BE2C (cell line): ENCODE measurements around the gene SERAC1.
A peak's percentile ranks its signal among the peaks of the same experiment; 100 is the strongest.
"Not testable (repeated sequence)": the region's sequence is repeated elsewhere in the genome, so short reads cannot be mapped to it uniquely, and the experiment has no call there.

Source experiments
- DNase-seq: peaks from one replicate; pipeline ENCODE4 v3.0.0-alpha.2; 2020
- H3K27me3 ChIP-seq: fragments of 250-450 bp; sonication (Bioruptor Pico); 2 replicates; pipeline ENCODE4 v1.5.1; 2020; ENCODE audit warnings: mild to moderate bottlenecking
- H3K36me3 ChIP-seq: fragments of 250-450 bp; sonication (Bioruptor Pico); 2 replicates; pipeline ENCODE4 v1.5.1; 2020; ENCODE audit warnings: mild to moderate bottlenecking
- H3K4me1 ChIP-seq: fragments of 250-450 bp; sonication (Bioruptor Pico); 2 replicates; pipeline ENCODE4 v1.5.1; 2020
- H3K4me3 ChIP-seq: 2 replicates; pipeline ENCODE4 v1.5.1; 2011; ENCODE audit warnings: low read depth, low read length
- H3K9me3 ChIP-seq: fragments of 250-450 bp; sonication (Bioruptor Pico); 2 replicates; pipeline ENCODE4 v1.5.1; 2020
- TF ChIP-seq, protein P1 (sequence below): IDR thresholded peaks from 2 replicates; pipeline ENCODE4 v1.5.1; 2012; ENCODE audit warnings: mild to moderate bottlenecking, low read depth, low read length

Gene SERAC1

GRCh38 chr6:158153576-158153975 is 14.5 kb downstream of the SERAC1 start:
- DNase-seq = no peak

GRCh38 chr6:158152659-158153058 is 15.4 kb downstream of the SERAC1 start:
- no peaks in the 10 kb centered on the region for H3K27me3 ChIP-seq
- no peaks in the 10 kb centered on the region; the same call in 1 of the 2 replicates for H3K4me1 ChIP-seq
- H3K36me3 ChIP-seq = no peaks in the 10 kb centered on the region
- DNase-seq = no peak
- H3K4me3 ChIP-seq = no peak overlapping the region
- TF ChIP-seq, protein P1, sequence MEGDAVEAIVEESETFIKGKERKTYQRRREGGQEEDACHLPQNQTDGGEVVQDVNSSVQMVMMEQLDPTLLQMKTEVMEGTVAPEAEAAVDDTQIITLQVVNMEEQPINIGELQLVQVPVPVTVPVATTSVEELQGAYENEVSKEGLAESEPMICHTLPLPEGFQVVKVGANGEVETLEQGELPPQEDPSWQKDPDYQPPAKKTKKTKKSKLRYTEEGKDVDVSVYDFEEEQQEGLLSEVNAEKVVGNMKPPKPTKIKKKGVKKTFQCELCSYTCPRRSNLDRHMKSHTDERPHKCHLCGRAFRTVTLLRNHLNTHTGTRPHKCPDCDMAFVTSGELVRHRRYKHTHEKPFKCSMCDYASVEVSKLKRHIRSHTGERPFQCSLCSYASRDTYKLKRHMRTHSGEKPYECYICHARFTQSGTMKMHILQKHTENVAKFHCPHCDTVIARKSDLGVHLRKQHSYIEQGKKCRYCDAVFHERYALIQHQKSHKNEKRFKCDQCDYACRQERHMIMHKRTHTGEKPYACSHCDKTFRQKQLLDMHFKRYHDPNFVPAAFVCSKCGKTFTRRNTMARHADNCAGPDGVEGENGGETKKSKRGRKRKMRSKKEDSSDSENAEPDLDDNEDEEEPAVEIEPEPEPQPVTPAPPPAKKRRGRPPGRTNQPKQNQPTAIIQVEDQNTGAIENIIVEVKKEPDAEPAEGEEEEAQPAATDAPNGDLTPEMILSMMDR = no peak
- H3K9me3 ChIP-seq = no peaks in the 10 kb centered on the region

More at GRCh38 chr6:158153576-158153975, 14.5 kb downstream of the SERAC1 start:
- Histone ChIP-seq H3K4me3 (no peak overlapping the region), H3K27me3 (no peaks in the 10 kb centered on the region), H3K9me3 (no peaks in the 10 kb centered on the region), H3K4me1 (no peaks in the 10 kb centered on the region; the same call in 1 of the 2 replicates), H3K36me3 (no peaks in the 10 kb centered on the region)
- TF ChIP-seq, protein P1 = no peak

GRCh38 chr6:158152025-158152424 is 16.0 kb downstream of the SERAC1 start:
- not testable (repeated sequence) for DNase-seq, H3K9me3 ChIP-seq, H3K36me3 ChIP-seq, H3K27me3 ChIP-seq, H3K4me1 ChIP-seq, H3K4me3 ChIP-seq

- DNase-seq = no peak
These were observed 17.4 kb downstream of the SERAC1 start for GRCh38 chr6:158150701-158151100.

GRCh38 chr6:158149641-158150040 is 18.4 kb downstream of the SERAC1 start:
- no peak overlapping the region for H3K4me3 ChIP-seq
- no peak for DNase-seq
- H3K9me3 ChIP-seq = no peaks in the 10 kb centered on the region
- H3K4me1 ChIP-seq = no peaks in the 10 kb centered on the region; the same call in 1 of the 2 replicates
- TF ChIP-seq, protein P1 = no peak
- H3K27me3 ChIP-seq = no peaks in the 10 kb centered on the region
- H3K36me3 ChIP-seq = no peaks in the 10 kb centered on the region; the same call in 1 of the 2 replicates

More at GRCh38 chr6:158150701-158151100, 17.4 kb downstream of the SERAC1 start:
- Histone ChIP-seq H3K36me3 (no peaks in the 10 kb centered on the region; the same call in 1 of the 2 replicates), H3K4me3 (no peak overlapping the region), H3K9me3 (no peaks in the 10 kb centered on the region), H3K4me1 (no peaks in the 10 kb centered on the region; the same call in 1 of the 2 replicates), H3K27me3 (no peaks in the 10 kb centered on the region)
- TF ChIP-seq, protein P1 = no peak

DNA sequence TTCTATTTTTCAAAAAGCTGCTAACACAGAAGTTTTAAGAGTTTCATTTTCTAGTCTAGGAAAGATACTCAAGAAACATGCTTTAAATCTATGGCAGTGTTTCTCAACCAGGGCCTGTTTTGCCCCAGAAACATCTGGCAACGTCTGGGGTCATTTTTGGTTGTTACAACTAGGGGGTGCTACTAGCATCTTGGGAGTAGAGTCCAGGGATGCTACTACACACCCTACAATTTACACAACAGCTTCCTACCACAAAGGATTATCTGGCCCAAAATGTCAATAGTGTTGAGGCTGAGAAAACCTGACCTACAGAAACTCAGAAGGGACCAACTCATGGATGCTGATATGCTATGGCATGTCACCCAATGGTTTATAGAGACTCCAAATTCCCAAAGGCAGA is 24.4 kb downstream of the SERAC1 start:
- Histone ChIP-seq H3K4me1 (no peaks in the 10 kb centered on the region), H3K36me3 (no peaks in the 10 kb centered on the region; the same call in 1 of the 2 replicates), H3K27me3 (no peaks in the 10 kb centered on the region), H3K9me3 (no peaks in the 10 kb centered on the region), H3K4me3 (no peak overlapping the region)
- TF ChIP-seq, protein P1 = peak; percentile 51
- DNase-seq = no peak
